Left lung (tissue), 10 donors: ENCODE data around the gene LARGE1. TPM values are rescaled to one million over a fixed set of nuclear protein-coding genes. Genes with fewer than 3 reads are reported as not detected.

ENCODE experiments used
- ATAC-seq: fragments of 200-7000 bp; cut with Tn5 transposase; one replicate; pipeline ENCODE4 v1.9.1; 2020; ENCODE audit warnings: moderate library complexity
- DNase-seq, 4 donors: peaks; one replicate each; pipeline ENCODE4 v3.0.0-alpha.2; 2013 to 2020
- H3K27ac ChIP-seq, 2 donors: fragments of 200-600 bp; sonication (generic) in 1 of 2; one replicate each; pipeline versions ENCODE4 v1.5.0 to v1.8.0; 2020 to 2021
- H3K27me3 ChIP-seq, 2 donors: fragments of 200-600 bp; sonication (generic) in 1 of 2; one replicate each; pipeline versions ENCODE4 v1.5.0 to v1.8.0; 2020 to 2021
- H3K36me3 ChIP-seq, 2 donors: fragments of 200-600 bp; sonication (generic) in 1 of 2; one replicate each; pipeline versions ENCODE4 v1.5.0 to v1.8.0; 2020 to 2021
- H3K4me1 ChIP-seq, 2 donors: fragments of 200-600 bp; one replicate each; pipeline ENCODE4 v1.8.0; 2021
- H3K4me3 ChIP-seq, 2 donors: fragments of 200-600 bp; sonication (generic) in 1 of 2; one replicate each; pipeline versions ENCODE4 v1.5.0 to v1.8.0; 2020 to 2021; ENCODE audit warnings: mild to moderate bottlenecking in 1 of 2
- H3K9me3 ChIP-seq, 2 donors: fragments of 200-600 bp; sonication (generic) in 1 of 2; one replicate each; pipeline versions ENCODE4 v1.5.0 to v1.8.0; 2020 to 2021
- CTCF ChIP-seq, 2 donors: fragments of 200-600 bp; sonication (generic) in 1 of 2; IDR thresholded peaks; one replicate each; pipeline versions ENCODE4 v1.5.0 to v1.8.0; 2021; ENCODE audit warnings: antibody characterized with exemption in 2 of 2
- intact Hi-C, 2 donors: fragments of 100-400 bp; cut with DNase I; formaldehyde crosslinking; loops; one replicate each; pipeline versions ENCODE4 v1.11.2 to v1.14.2; 2022
- polyA plus RNA-seq, 6 donors: library from polyadenylated mRNA; unstranded; fragments of 120-200 nt; gene quantifications; one replicate each; pipeline ENCODE4 v1.2.1, GENCODE V29; 2013; ENCODE audit not compliant: insufficient read length in 6 of 6
- total RNA-seq, 2 donors: library from RNA; stranded (reverse); fragmentation: NEBNext Ultra II Directional; extraction: Animal tissue kit (Norgen Biotek cat#: 25700); gene quantifications; one replicate each; pipeline ENCODE4 v1.2.1, GENCODE V29; 2021
- donor health status: DM: no; HTN: yes; CAD: no.
- donor health status: DM: no; HTN: no; CAD: no.

The LARGE1 gene
- total and polyA plus RNA-seq, 8 donors: 22.4 to 36.1 (median 33.2) TPM

DNA sequence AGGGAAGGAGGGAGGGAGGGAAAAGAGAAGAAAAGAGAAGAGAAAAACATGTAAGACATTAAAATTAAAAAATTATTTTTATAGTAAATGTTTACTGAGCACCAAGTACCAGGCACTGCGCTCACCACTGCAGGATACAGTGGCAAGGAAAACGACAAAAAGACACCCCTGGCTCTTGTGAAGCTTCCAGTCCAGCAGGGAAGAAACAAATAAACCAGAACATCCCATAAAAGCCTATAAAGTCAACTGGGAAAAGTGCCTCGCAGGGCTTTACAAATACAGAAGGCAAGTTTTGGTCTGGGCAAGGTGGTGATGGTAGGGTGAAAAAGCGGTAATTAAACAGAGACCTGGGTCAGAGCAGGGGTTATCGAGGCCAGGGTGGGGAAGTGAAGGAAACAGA, 33.6 kb downstream of the LARGE1 start:
- Histone ChIP-seq H3K36me3 (no peaks in the 10 kb centered on the region), H3K9me3 (no peaks in the 10 kb centered on the region), H3K4me1 (no peaks in the 10 kb centered on the region), H3K4me3 (no peak overlapping the region), H3K27ac (no peak overlapping the region), H3K27me3 (no peaks in the 10 kb centered on the region)
- intact Hi-C loops: no loop called here
- TF ChIP-seq CTCF (IDR thresholded peaks at IDR 0.05): no peak
- ATAC-seq: no peak
- no peak for DNase-seq

DNA sequence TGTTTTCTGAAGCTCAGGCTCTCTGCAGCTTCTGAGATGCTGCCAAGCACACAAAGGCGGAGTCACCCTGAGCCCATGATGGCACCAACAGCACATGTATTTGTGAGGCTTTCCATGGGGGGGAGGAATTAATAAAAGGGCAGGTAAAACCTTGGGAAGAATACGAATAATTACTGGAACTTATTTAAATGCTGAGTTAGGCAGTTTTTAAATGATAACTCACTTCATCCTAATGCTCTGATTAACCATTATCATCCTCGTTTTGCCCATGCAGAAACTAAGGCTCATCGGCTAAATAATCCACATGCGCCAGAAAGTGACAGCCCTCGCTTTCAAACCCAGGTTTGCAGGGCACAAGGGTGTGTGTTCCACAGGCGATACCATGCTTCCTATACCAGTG, 35.4 kb downstream of the LARGE1 start:
- no peak for DNase-seq
- ATAC-seq: no peak
- H3K9me3 ChIP-seq: no peaks in the 10 kb centered on the region
- no peak for TF ChIP-seq CTCF (IDR thresholded peaks at IDR 0.05)
- no peak overlapping the region for H3K4me3 ChIP-seq
- intact Hi-C loops: no loop called here
- H3K4me1 ChIP-seq: no peaks in the 10 kb centered on the region
- H3K27ac ChIP-seq: no peak overlapping the region
- no peaks in the 10 kb centered on the region for H3K27me3 ChIP-seq
- no peaks in the 10 kb centered on the region for H3K36me3 ChIP-seq

GRCh38 chr22:33883961-33884808, 36.1 kb downstream of the LARGE1 start:
- DNase-seq (no peak), ATAC-seq (no peak)
- H3K4me1 ChIP-seq: no peaks in the 10 kb centered on the region
- no peak overlapping the region for H3K4me3 ChIP-seq
- H3K27me3 ChIP-seq: no peaks in the 10 kb centered on the region
- no peaks in the 10 kb centered on the region for H3K9me3 ChIP-seq
- no peak overlapping the region for H3K27ac ChIP-seq
- H3K36me3 ChIP-seq: no peaks in the 10 kb centered on the region
- TF ChIP-seq CTCF (IDR thresholded peaks at IDR 0.05): no peak
- intact Hi-C loops: no loop called here

- Histone ChIP-seq H3K27me3 (no peaks in the 10 kb centered on the region), H3K27ac (no peak overlapping the region), H3K4me1 (no peaks in the 10 kb centered on the region), H3K4me3 (no peak overlapping the region), H3K9me3 (no peaks in the 10 kb centered on the region), H3K36me3 (no peaks in the 10 kb centered on the region)
- no peak for TF ChIP-seq CTCF (IDR thresholded peaks at IDR 0.05)
- intact Hi-C loops: no loop called here
- ATAC-seq: peak; percentile 89
- no peak for DNase-seq
Observed at GRCh38 chr22:33883561-33883960, 36.7 kb downstream of the LARGE1 start.

DNA sequence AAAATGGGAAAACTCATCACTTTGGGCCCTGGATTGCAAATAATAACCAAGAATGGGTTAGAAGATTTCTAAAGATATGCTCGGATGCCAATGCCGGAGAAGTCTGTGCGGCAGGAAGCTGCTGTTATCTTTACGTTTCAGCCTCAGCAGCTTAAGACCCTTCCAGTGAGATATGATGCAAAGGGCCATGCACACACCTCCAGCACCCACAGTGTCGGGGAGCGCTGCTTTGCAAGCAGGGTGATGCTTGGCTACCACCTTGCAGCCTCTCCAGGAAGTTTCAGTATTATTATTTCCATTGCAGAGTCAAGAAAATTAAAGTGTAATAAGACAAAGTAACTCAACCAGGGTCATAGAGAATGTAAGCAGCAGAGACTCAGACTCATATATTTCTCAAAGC, 37.3 kb downstream of the LARGE1 start:
- ATAC-seq (no peak), DNase-seq (no peak)
- no peak overlapping the region for H3K27ac ChIP-seq
- no peaks in the 10 kb centered on the region for H3K9me3 ChIP-seq
- no peaks in the 10 kb centered on the region for H3K27me3 ChIP-seq
- H3K4me3 ChIP-seq: no peak overlapping the region
- no peaks in the 10 kb centered on the region for H3K4me1 ChIP-seq
- TF ChIP-seq CTCF (IDR thresholded peaks at IDR 0.05): no peak
- no peaks in the 10 kb centered on the region for H3K36me3 ChIP-seq
- intact Hi-C loops: no loop called here
